NCI-H2107 (cell line): Measurements from ENCODE around the gene GBP3.
A peak's percentile ranks its signal among the peaks of the same experiment; 100 is the strongest.
"Not testable (repeated sequence)": the region's sequence is repeated elsewhere in the genome, so short reads cannot be mapped to it uniquely, and the experiment has no call there.

Experiments used
- DNase-seq: peaks from one replicate; lab custom pipeline; 2025; lab: John Stamatoyannopoulos, UW

GBP3 gene

DNA sequence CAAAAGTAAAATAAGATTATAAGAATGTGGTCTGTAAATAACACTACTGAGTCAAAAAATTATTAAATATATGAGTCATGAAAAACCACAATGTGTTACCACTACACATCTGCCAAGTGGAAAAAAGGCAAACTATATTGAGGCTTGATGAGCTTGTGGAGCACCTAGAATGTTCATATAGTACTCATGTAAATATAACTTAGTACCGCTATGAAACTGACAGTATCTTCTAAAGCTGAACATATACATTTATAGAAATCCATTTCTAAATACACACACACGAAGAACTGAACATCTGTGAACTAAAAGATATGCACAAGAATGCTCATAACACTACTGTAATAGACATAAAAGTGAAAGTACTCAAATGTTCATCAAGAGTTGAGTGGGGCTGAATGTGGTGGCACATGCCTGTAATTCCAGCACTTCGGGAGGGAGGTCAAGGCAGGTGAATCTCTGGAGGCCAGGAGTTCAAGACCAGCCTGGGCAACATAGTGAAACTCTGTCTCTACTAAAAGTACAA is 18.5 kb upstream of the GBP3 start:
- no peak for DNase-seq

DNA sequence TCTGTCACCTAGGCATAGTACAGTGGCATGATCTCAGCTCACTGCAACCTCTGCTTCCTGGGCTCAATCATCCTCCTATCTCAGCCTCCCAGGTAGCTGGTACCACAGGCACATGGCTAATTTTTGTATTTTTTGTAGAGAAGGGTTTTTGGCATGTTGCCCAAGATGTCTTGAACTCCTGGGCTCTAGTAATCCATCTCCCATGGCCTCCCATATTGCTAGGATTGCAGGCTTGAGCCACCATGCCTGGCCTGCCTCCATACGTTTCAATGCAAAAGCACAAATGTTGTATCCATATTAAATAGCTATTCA is 17.6 kb upstream of the GBP3 start:
- no peak for DNase-seq

DNA sequence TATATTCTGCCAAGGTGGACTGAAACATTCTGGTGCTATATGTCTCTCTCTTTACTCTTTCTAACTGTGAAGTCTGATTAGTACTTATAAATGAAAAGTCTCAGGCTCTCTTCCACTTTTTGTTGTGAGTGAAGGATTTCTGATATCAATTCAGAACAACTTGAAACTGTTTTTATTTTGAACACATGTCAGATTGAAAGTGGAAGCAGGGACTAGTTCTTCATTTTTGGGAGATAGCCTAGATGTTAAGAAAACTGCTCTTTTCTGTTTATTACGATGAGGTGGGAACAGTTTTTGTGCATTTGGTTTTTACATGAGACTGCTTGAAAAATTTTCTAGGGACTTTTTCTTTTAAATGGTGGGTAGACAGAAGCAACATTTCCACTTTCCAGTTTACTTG is 14.5 kb upstream of the GBP3 start:
- DNase-seq = no peak

DNA sequence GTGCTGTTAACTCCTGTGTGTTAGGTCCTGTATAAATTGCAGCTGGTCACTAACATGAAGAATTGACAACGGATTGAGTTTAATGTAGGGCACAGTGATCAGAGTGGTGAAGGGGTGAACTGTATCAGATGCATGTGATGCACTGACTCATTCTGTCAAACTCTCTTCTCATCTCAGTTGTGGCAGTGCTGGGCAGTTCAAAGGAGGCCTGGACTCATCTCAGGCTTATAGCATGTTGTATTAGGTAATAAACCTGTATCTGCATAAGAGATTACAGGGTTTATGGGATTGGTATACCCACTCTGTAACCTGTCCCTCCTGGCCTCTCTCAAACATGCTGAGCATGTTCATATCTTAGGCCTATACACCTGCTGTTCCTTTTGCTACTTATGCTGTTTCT is 12.4 kb upstream of the GBP3 start:
- no peak for DNase-seq

DNA sequence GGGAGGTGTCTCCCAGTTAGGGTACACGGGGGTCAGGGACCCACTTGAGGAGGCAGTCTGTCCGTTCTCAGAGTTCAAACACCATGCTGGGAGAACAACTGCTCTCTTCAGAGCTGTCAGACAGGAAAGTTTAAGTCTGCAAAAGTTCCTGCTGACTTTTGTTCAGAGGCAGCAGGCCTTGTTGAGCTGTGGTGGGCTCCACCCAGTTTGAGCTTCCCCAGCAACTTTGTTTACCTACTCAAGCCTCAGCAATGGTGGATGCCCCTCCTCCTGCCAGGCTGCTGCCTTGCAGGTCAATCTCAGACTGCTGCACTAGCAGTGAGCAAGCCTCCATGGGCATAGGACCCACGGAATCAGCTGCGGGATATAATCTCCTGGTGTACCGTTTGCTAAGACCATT is 11.3 kb upstream of the GBP3 start:
- not testable (repeated sequence) for DNase-seq

DNA sequence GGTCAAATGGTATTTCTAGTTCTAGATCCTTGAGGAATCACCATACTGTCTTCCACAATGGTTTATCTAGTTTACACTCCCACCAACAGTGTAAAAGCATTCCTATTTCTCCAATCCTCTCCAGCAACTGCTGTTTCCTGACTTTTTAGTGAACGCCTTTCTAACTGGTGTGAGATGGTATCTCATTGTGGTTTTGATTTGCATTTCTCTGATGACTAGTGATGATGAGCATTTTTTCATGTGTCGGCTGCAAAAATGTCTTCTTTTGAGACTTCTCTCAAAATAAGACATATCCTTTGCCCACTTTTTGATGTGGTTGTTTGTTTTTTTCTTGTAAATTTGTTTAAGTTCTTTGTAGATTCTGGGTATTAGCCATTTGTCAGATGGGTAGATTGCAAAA is 6.4 kb upstream of the GBP3 start:
- DNase-seq = not testable (repeated sequence)

DNA sequence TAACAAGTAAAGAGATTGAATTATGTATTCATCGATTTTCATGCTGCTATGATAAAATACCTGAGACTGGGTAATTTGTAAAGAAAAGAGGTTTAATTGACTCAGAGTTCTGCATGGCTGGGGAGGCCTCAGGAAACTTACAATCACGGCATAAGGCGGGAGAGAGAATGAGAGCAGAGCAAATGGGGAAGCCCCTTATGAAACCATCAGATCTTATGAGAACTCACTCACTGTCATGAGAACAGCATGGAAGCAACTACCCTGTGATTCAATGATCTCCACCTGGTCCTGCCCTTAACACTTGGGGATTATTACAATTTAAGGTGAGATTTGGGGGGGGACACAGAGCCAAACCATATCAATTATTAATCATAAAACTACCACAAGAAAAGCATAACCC is 3.3 kb upstream of the GBP3 start:
- DNase-seq = no peak

DNA sequence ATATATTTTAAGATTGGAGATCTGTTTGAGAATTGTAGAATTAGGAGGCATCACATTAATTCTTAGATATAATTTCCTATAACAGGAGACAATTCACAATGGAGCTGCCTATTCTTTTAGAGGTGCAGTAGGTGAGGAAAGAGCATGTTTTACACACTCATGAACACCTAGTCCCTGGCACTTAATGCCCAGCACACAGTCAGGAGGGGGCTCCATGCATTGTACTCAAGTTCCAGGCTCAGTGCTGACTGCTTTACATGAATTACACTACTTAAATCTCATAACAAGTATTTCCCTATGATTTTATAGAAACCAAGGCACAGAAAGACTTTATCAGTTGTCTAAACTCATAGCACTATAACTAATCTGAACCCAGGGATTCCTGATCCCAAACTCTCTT is 360 bp upstream of the GBP3 start:
- no peak for DNase-seq

DNA sequence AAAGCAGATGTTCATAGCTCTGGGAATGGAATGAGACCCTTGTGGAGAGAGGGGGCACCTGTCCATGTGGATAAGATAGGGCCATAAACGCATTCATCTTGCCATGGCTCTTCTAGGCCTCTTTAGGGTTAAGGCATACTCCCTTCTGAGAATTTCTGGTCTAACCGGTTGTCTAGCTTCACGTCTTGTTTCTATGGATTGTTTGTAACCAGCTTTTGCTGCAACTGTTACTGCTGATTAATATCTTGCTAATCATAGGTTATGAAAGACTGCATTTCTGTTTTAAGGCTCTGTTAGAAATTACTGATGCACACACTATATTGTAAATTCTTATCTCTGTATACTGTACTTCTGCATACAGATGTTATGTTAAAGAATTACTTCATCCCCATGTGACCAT is 4.3 kb downstream of the GBP3 start:
- not testable (repeated sequence) for DNase-seq

DNA sequence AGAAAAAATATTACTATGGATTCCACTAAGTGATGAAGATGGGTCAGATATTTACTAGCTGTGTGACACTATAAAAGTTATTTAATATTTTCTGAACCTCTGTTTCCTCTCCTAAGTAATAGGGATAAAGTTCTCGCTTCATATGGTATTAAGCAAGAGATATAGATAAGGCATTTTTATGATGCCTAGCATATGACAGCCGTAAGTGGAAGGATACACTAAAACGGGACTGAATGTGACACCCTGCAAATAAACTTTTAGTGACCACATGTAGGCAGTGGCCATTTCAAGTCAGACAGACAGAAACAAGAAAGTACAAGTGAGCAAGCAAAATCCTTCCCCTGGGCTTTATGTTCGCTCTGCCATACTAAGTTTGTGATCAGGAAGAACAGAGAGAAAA is 14.2 kb downstream of the GBP3 start:
- no peak for DNase-seq

DNA sequence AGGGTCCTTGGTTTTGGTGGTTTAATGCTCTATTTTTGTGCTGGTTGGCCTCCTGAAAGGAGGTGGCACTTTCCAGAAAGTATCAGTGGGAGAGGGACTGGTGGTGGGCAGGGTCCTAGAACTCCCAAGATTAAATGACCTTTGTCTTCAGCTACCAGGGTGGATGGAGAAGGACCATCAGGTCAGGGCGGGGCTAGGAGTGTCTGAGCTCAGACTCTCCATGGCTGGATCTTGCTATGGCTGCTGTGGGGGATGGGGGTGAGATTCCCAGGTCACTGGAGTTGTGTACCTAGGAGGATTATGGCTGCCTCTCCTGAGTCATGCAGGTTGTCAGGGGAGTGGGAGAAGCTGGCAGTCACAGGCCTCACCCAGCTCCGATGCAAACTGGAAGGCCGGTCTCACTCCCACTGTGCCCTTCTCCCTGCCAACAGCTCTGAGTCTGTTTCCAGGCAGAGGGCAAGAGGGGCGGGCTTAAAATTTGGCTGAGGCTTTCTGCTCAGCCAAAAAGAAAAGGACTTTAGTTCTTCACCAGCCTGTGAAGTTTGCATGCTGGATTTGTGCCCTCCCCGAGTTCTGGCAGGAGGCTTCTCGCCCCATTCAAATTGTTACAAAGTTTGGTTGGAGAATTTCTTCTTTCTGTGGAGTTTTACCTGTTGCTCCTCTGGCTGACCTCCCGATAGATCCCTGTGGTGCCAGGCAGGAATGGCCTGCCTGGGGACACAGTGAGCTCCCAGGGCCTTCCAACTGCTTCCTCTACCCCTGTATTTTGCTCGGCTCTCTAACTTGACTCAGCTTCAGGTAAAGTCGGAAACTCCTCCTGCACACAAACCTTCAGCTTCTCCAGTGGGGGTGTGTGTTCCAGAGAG is 17.1 kb downstream of the GBP3 start:
- no peak for DNase-seq

DNA sequence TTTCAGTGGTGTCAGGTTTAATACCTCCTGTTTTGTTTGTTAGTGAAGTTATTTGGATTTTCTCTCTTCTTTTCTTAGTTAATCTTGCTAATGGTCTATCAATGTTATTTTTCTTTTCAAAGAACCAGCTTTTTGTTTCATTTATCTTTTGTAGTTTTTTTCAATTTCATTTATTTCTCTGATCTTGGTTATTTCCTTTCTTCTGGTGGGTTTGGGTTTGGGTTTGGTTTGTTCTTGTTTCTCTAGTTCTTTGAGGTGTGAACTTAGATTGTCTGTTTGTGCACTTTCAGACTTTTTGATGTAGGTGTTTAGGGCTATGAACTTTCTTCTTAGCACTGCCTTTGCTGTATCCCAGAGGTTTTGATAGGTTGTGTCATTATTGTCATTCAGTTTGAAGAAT is 20.5 kb downstream of the GBP3 start:
- DNase-seq = not testable (repeated sequence)

DNA sequence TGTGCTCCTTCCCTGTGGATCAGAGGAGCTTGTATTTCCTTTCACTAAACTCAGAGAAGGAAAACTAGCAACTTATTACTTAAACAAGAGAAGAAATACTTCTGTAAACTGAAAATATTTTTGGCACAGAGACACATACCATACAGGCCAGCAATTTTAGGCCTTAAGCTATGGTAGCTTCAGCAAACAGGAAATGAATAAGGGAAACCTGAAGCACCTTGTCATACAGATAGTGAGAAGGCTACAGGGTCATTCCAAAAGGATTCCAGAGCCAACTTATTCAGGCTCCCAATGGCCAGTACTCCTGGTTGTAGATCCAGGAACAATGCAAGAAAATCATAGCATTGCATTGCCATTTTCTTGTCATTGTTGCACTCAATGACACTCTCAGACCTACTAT is 21.2 kb downstream of the GBP3 start:
- no peak for DNase-seq

DNA sequence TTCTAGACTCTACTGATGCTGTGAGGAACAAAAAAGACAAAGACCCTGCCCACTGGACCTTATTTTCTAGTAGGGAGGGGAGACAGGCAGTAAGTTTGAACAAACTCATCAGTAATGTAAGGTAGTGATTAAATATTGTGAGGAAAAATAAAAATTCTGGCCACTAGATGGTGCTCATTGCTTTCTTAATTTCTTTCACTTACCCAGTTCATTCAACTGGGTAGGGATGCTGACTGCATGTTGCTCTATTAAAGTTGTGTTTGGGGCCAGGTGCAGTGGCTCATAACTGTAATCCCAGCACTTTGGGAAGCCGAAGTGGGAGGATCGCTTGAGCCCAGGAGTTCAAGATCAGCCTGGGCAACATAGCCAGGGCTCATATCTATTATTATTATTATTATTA is 23.9 kb downstream of the GBP3 start:
- DNase-seq = peak; percentile 73

DNA sequence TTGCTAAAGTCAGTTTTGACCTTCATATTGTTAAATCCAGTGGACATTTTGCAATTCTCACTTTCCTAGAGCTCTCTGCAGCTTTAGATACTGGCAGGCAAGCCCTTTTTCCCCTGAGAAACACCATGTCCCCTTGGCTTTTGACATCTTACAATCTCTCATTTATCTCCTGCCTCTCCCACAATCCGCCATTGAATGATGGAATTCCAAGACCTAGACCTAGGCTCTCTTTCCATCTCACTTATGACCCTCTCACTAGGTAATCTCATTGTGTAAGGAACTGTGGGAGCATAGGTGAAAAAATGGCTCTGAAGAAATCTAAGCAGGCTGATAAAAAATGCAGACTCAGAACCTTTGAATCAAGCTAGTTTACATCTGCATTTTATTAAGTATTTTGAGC is 32.2 kb downstream of the GBP3 start:
- no peak for DNase-seq

DNA sequence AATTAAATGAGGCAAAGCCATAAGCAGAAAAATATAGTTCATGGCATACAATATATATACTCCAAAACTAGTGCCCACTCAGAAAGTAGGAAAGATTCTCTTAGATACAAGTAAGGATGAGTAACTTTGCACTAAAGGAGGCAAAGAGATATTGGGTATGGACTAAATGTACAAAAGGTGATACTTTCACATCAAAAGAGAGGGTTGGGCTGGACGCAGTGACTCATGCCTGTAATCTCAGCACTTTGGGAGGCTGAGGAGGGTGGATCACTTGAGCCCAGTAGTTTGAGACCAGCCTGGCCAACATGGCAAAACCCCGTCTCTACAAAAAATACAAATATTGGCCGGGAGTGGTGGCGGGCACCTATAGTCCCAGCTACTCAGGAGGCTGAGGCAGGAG is 37.0 kb downstream of the GBP3 start:
- DNase-seq = no peak

DNA sequence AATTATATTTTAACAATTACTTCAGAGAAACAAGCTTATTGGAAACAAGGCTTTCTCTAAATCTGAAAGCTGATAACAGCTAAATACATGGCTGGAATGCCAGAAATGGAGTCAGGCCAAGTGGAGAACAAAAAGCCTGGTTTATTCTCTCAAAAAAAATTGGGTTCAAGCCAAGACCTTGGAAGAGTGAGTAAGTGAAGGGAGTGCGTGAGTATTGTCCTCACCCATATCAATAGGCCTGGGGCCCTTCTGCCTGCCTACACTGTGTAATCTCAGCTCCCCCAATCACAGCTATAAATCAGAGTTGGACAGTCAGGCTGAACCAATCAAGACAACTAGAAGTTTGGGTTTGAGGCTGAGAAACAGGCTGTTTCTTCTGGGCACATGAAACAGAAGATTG is 37.6 kb downstream of the GBP3 start:
- no peak for DNase-seq

DNA sequence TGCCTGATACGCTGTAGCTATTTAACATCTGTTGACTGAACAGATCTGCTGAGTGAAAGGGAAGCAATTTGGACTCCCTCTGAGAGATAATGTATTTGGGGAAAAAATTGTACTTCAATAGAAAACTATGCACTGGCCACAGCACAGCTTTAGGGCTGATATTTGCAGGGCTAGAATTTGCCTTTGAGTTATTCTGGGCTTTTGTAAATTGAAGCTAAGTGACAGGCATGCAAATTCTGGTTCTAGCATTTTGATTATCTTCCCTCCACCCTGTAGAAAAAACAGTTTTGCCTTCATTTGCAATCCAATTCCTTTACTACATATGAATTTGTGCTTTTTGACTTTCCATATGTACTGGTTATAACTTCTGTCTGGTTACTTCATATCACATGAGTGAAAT is 38.1 kb downstream of the GBP3 start:
- no peak for DNase-seq

DNA sequence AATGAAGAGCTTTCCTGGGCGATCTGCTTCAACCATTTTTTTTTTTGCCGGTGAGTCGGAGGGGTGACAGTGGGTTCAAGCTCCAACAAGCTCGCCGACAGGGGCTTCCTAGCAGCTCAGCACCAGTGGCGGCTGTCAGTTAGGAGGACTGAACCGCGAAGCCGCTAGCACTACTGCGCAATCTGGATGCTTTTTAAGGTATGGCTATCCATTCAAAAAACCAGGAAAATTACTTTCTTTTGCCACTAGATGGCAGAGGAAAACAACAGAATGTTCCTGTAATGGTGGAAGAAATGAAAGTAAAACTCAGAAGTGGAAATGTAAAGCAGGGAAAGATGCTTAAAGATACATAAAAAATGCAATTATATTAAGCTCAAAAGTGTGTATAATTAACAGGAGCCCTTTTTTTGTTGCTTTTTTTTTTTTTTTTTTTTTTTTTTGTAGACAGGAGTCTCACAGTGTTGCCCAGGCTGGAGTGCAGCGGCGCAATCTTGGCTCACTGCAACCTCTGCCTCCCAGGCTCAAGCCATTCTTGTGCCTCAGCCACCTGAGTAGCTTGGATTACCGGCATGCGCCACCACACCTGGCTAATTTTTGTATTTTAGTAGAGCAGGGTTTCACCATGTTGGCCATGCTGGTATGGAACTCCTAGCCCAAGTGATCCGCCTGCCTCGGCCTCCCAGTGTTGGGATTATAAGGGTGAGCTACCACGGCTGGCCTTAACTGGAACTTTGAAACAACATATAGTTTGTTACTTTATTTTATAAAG is 38.7 kb downstream of the GBP3 start:
- DNase-seq = peak; percentile 72

DNA sequence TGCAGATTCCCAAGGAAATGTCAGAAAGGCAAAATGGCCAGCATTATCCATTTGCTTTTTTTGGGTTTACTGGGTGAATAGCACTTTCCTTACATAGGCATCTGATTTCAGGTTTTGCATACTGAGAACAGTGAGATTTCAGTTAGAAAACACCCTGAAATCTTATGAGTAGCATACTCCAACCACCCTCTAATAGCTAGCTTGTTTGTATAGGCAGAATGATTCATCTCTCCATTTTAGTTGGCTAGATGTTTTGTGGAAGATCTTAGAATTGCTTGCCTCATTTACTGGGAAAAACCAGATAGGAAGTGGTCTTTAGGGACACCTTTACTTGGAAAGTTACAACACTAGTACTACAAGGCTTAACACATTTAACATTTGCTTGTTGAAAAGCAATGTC is 40.6 kb downstream of the GBP3 start:
- DNase-seq = no peak

DNA sequence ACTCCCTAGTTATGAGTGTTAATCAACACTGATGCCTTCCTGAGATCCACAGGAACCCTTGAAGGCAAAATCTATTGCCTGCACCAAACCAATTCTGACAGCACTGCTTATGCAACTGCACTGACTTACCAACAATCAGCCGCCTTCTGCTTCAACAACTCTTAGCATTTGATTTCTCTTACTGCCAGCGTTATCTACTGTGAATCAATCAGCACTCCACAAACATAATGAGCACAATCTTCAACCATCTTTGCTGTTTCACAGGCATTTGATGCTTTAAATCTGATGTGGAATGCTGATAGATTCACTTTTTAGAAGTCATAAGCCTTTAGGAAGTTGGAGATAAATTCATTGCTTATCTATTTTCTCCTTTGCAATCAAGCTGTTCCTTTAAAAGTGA is 41.2 kb downstream of the GBP3 start:
- DNase-seq = not testable (repeated sequence)

DNA sequence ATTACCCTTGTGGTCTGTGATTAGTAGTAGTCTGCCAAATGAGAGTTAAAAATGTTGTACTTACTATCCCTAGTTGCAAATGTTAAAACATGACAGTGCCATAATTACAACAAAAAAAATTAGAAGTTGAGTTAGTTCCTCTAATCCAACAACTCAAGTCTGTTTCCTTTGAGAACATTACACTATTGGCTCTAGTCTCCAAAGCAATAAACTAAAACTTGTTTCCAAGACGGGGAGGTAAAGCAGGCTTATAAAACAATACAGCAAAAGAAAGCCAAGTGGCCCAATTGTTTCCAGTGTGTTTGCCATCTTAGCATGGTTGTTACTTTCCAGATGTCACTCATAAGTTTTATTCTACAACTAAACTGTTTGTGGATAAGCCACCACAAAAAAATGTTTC is 41.8 kb downstream of the GBP3 start:
- DNase-seq = no peak

DNA sequence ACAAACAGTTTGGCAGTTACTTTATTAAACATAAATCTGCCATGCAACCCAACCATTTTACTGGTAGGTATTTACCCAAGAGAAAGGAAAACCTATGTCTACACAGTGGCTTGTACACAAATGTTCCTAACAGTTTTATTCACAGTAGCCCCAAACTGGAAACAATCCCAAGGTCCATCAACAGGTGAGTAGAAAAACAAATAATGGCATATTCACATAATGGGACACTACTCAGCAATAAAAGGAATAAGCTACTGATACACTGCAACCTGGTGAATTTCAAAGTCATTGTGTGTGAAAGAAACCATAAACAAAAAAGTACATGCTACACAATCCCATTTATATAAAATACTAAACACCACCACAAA is 42.9 kb downstream of the GBP3 start:
- no peak for DNase-seq
